Activated CD8-positive, alpha-beta memory T cell treated with anti-CD3 and anti-CD28 coated beads, Interleukin-2, amount 50 U/mL, for 1 hour (primary cell): ENCODE data around the gene SLC8A1.

Experiments
- DNase-seq: peaks from one replicate; pipeline ENCODE4 v3.0.0-alpha.2; 2020; ENCODE audit errors: extremely low read depth

SLC8A1 gene

GRCh38 chr2:40310303-40310702 lies 141.6 kb downstream of the SLC8A1 start:
- no peak for DNase-seq

DNA sequence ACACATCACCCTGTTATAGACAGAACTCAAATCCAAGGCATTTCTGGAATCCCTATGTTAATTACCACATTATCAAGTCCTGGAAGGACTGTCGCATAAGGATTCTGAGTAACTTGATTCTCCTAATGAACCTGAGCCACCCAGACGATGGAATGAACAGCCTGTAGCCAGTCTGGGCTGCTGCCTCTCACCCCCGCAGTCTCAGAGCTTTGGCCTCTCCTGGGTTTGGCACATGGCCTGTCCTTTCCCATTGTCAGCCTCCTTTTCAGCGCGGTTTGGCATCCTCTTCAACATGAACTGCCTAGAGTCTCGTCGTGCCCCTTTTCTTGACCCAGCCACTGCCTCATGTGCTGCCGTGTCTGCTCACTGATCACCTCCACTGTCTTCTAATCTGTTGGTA lies 147.6 kb downstream of the SLC8A1 start:
- DNase-seq: no peak

DNA sequence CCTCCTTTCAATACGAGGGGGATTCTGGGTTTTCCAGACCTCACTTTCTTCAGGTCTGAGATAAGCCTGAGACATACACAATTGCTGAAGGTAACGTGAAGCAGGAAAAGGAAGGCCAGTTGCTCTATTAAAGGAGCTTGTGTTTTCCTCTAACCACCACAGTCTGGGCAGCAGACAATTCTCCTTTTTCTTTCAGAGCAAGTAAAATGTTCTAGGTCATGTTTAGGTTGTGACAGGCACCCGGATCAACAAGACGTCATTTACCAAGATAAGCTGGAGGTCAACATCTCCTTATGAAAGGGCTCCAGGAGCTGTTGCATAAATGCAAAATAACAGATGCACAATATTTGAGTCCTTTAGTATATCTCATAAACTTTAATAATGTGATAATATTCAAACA lies 148.1 kb downstream of the SLC8A1 start:
- DNase-seq: no peak

DNA sequence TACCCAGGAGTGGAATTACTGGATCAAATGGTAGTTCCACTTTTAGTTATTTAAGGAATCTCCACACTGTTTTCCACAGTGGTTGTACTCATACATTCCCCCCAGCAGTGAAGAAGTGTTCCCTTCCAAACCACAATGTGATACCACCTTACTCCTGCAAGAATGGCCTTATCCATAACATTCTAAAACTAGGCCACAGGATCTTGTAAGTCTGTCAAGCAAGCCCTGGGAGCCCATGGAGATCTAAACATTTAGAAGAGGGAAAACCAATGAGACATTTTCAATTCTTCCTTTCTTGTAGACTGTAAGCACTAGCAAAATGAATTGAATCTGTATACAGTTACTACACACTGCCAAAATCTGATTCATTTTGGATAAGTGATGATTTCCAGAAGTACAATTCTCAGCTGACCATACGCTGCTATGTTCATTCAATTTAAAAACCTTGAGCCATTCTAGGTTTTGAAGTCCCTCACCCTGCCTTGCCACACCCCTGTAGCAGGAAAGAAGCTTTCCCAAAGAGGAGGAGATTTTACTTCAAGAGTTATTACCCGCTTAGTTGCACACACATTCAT lies 149.1 kb downstream of the SLC8A1 start:
- DNase-seq: no peak

DNA sequence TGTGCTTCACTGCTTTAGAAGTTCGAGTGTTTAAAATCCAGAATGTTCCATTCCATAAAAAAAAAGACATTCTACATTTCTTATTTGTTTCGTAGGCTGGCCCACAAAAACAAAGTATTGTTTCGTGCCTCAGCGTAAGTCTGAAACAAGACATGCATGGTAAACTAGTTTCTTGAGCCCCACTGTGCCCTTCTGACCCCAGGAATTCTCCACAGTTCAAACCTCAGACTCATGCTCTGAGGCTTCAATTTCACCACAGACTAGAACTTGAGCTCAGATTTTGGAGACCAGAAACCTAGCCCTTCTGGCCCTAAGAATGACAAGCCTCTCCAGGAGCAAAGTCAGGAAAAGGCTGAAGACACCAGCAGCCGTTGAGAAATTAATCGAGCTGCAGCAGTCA lies 151.5 kb downstream of the SLC8A1 start:
- DNase-seq: no peak

- no peak for DNase-seq
Measured at GRCh38 chr2:40299781-40300180, 152.1 kb downstream of the SLC8A1 start.

DNA sequence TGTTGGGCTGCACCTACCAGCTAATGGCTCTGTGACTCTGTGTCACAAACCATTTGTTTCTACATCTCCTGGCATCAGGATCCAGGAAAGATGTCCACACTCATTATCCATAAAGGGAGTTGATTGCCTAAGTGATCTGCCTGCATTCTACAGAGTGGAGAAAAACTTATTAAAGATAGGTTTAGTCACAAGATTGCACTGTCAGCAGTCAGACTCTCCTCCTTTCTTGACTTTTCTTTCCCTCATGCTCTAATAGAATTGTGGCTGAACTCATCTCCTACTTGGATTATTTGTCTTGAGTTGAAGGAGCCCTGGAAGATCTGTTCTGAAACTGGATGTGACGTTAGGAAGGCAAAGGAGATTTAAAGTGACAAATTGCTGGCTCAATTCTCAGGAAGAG lies 152.7 kb downstream of the SLC8A1 start:
- DNase-seq: no peak

GRCh38 chr2:40298026-40298425 lies 153.9 kb downstream of the SLC8A1 start:
- no peak for DNase-seq

GRCh38 chr2:40292291-40292690 lies 159.6 kb downstream of the SLC8A1 start:
- DNase-seq: no peak

DNA sequence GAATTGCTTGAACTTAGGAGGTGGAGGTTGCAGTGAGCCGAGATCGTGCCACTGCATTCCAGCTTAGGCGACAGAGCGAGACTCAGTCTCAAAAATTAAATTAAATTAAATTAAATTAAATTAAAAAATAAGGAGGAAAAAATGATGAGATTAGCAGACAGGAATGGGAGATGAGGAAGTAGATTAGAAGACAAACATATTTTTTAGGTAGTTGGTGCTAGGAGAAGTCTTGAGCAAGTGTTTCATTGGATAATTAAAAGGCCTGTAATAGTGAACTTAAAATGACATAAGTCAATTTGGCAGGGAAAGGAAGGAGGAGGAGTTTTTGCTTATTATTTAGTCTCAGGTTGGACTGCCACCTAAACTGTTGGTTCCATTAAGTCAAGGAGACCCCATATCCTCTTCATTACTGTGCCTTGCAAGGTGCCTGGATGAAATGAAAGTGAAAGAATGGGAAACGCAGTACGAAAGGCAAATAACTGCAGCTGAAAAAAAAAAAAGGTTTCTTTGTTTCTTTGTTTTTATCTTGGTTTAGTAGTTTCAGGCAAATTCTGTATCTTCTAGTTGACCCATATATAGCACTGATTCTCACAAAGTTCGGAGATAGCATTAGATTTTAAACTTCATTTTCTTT lies 162.0 kb downstream of the SLC8A1 start:
- no peak for DNase-seq

- no peak for DNase-seq
Measured at GRCh38 chr2:40287773-40288172, 164.1 kb downstream of the SLC8A1 start.

DNA sequence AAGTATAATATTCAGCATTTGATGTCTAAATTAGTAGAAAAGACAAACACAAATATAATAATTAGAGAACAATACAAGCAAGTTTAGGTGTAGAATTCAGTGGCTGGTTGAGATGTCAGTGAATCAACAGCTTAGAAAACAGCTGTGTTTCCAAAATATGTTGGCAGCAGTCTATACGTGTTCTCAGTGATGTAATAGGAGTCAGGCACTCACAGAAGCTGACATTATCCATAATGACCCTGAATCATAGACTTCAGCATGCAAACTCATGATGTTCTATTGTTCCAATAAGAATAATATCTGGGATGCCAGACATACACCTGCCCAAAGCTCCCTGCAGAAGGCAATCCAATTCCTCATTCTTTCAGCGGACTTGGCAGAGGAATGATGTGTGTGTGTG lies 164.7 kb downstream of the SLC8A1 start:
- DNase-seq: no peak

- DNase-seq: no peak
Measured at GRCh38 chr2:40286721-40287120, 165.2 kb downstream of the SLC8A1 start.

DNA sequence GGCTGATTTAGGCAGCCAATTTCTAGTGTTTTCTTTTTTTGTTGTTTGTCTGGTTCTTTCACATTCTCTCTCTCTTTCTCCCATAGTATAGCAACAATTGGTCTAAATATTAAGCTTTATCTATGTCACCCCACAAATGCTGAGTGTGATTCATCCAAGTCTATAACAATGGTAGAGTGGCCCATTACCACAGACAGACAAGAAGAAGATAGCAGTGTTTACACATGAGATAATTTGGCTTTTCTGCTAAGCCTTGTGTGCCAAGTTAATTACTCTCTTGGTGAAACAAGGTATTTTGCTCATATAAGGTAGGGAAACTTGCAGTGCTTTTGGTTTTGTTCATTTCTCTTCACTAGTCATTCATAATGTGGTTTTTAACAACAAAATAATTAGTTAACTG lies 166.5 kb downstream of the SLC8A1 start:
- DNase-seq: no peak

GRCh38 chr2:40284797-40285196 lies 167.1 kb downstream of the SLC8A1 start:
- DNase-seq: no peak

DNA sequence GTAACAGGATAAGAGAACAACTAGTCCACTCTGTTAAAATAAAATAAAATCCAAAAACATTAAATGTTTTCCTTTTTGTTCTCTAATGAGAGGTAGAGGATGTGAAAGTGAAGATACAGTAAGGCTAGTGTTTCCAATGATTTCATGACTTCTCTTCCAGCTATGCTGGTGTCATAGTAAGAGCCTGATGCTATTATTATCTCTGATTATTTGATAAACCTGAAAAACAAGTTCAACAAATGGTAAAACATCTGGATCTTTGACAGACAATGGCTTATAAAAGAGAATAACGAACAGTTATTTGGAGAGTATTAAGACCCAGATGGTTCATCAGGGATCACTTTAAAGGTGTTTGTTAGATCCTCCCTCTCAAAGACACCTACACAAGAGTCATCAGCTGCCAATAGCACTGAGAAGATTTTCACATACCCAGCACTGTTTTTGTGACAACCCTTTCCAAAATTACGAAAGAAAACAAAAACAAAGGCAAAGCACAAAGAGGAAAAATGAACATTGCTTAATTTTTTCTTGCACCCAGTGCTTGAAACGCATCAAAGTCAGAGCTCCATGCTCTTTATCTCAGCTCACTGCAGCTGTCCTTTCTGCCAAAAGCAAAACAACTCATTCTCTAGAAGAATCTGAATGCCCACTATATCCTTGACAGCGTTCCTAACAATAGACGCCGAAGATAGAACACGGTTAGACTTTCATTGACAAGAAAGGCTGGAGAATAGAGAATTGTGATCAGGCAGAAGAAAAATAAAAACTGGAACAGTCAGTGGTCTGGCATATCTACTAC lies 168.6 kb downstream of the SLC8A1 start:
- no peak for DNase-seq

DNA sequence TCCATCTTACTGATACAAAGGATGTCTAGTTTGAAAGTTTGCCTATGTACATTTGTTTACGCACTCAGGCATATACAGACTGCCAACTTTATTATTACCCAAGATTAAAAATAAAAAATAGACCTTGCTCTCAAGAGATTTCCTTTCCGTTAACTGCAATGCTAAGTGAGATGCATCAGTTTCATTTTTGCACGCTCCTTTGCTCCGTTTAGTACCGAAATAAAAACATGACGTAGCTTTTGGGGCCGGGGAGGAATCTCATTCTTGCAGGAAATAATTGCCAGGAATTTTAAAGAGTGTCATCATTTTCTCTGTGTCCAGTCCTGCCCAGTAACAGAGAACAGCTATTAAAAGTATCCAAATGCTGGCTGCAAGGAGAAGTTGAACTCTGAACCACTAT lies 169.5 kb downstream of the SLC8A1 start:
- DNase-seq: no peak

GRCh38 chr2:40281021-40281940 lies 170.6 kb downstream of the SLC8A1 start:
- no peak for DNase-seq

- no peak for DNase-seq
Measured at GRCh38 chr2:40279482-40279881, 172.4 kb downstream of the SLC8A1 start.

- no peak for DNase-seq
Measured at GRCh38 chr2:40279001-40279400, 172.9 kb downstream of the SLC8A1 start.

GRCh38 chr2:40276076-40276475 lies 175.8 kb downstream of the SLC8A1 start:
- DNase-seq: no peak

DNA sequence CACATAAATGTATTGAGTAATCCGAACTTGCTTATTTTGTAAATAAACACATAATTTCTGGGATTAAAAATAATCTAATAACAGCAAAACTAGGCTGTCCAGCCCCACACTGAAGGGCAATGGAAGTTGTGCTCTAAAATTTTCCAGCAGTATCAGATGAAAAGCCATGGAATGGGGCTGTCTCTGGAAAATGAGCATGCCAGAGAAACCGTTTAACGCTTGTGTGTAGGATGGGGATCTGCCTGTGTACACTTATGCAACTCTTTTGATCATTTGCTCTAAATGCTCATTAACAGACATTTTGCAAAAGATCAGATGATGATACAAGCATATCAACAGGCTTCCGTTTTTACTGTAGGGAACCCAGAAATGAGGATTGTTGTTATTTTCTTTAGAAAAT lies 177.6 kb downstream of the SLC8A1 start:
- DNase-seq: no peak
